Tibial nerve (tissue), 4 donors: ENCODE measurements around the gene SPINT3. TPM values are rescaled to one million over a fixed set of nuclear protein-coding genes. Genes with fewer than 3 reads are reported as not detected.

Source experiments
- DNase-seq, 2 donors: peaks; one replicate each; pipeline ENCODE4 v3.0.0-alpha.2; 2019; ENCODE audit warnings: low spot score in 2 of 2
- H3K27ac ChIP-seq, 4 donors: fragments of 200-600 bp; sonication (generic) in 3 of 4; one replicate each; pipeline ENCODE4 v1.5.1; 2017 to 2019; ENCODE audit warnings: mild to moderate bottlenecking in 1 of 4
- H3K27me3 ChIP-seq, 2 donors: fragments of 200-600 bp; sonication (generic) in 1 of 2; one replicate each; pipeline versions ENCODE4 v1.5.1 to v1.6.0; 2017 to 2019
- H3K36me3 ChIP-seq, 3 donors: fragments of 200-600 bp; sonication (generic); one replicate each; pipeline ENCODE4 v1.5.1; 2018 to 2019
- H3K4me1 ChIP-seq, 4 donors: fragments of 200-600 bp; sonication (generic) in 3 of 4; one replicate each; pipeline ENCODE4 v1.5.1; 2017 to 2019
- H3K4me3 ChIP-seq, 4 donors: fragments of 200-600 bp; sonication (generic) in 3 of 4; one replicate each; pipeline ENCODE4 v1.5.1; 2017 to 2019; ENCODE audit warnings: mild to moderate bottlenecking in 1 of 4, moderate library complexity in 1 of 4
- H3K9me3 ChIP-seq, 4 donors: fragments of 200-600 bp; sonication (generic) in 3 of 4; one replicate each; pipeline ENCODE4 v1.5.1; 2017 to 2019
- CTCF ChIP-seq, 5 experiments: fragments of 200-600 bp in 3 of 5; fragments of 450-650 bp in 2 of 5; sonication (generic) in 3 of 5; IDR thresholded peaks; one replicate each; pipeline ENCODE4 v1.5.1; 2016 to 2019; ENCODE audit warnings: antibody characterized with exemption in 5 of 5, mild to moderate bottlenecking in 3 of 5, moderate library complexity in 2 of 5
- EP300 ChIP-seq, 2 donors: sonication (generic); formaldehyde crosslinking; IDR thresholded peaks; one replicate each; pipeline ENCODE4 v1.6.1; 2017; ENCODE audit warnings: antibody characterized with exemption in 2 of 2, mild to moderate bottlenecking in 1 of 2
- POLR2A ChIP-seq, 2 donors: fragments of 450-650 bp; IDR thresholded peaks; one replicate each; pipeline ENCODE4 v1.6.1; 2017; ENCODE audit warnings: antibody characterized with exemption in 2 of 2, mild to moderate bottlenecking in 2 of 2, moderate library complexity in 2 of 2
- WGBS, 2 donors: methylation state at CpG; one replicate each; pipeline ENCODE4 v1.1.5; 2018; 5-methylcytosine and 5-hydroxymethylcytosine counted together
- total RNA-seq, 4 donors: library from RNA; depleted of rRNA; stranded (reverse); fragments of >200 nt; gene quantifications; one replicate each; pipeline ENCODE4 v1.1.0, GENCODE V29; 2016

The SPINT3 gene
- total RNA-seq, 4 donors from 2014 or later: not detected

DNA sequence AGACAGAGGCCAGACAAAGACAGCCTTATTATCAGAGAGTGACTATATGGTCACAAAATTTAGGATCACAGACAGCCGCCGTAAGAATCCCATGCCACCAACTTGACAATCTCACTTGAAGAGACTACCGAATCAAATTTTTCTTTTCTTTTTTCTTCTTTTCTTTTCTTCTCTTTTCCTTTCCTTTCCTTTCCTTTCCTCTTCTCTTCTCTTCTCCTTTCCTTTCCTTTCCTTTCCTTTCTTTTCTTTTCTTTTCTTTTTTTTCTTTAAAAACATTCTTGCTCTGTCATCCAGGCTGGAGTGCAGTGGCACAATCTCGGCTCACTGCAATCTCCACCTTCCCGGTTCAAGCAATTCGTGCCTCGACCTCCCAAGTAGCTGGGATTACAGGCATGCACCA is 33.0 kb upstream of the SPINT3 start:
- Histone ChIP-seq H3K36me3 (no peaks in the 10 kb centered on the region), H3K4me3 (no peak overlapping the region), H3K9me3 (no peaks in the 10 kb centered on the region), H3K4me1 (no peaks in the 10 kb centered on the region), H3K27me3 (no peaks in the 10 kb centered on the region), H3K27ac (no peak overlapping the region)
- no peak for DNase-seq
- no peak for TF ChIP-seq POLR2A (IDR thresholded peaks at IDR 0.05)
- no peak for TF ChIP-seq EP300 (IDR thresholded peaks at IDR 0.05)
- no peak for TF ChIP-seq CTCF (IDR thresholded peaks at IDR 0.05)
- 78 to 84% methylated on average over 7 of the region's 7 CpGs for WGBS, 2 donors

GRCh38 chr20:45547206-45547770 is 31.9 kb upstream of the SPINT3 start, which contains the start of gene EPPIN:
TSS of gene EPPIN (minus strand) at chr20:45547401. CDS start at chr20:45547357, 44 bp downstream.
- TF ChIP-seq CTCF (IDR thresholded peaks at IDR 0.05): no peak
- no peak for TF ChIP-seq EP300 (IDR thresholded peaks at IDR 0.05)
- TF ChIP-seq POLR2A (IDR thresholded peaks at IDR 0.05): no peak
- Histone ChIP-seq H3K9me3 (no peaks in the 10 kb centered on the region), H3K27me3 (no peaks in the 10 kb centered on the region), H3K4me1 (no peaks in the 10 kb centered on the region), H3K4me3 (no peak within 1 kb of the TSS), H3K27ac (no peak within 1 kb of the TSS), H3K36me3 (no peaks in the 10 kb centered on the region)
- no peak for DNase-seq
- 81 to 82% methylated on average over 6 of the region's 6 CpGs for WGBS, 2 donors

GRCh38 chr20:45545754-45546453 is 30.5 kb upstream of the SPINT3 start:
- TF ChIP-seq EP300 (IDR thresholded peaks at IDR 0.05) (no peak), CTCF (IDR thresholded peaks at IDR 0.05) (peak in 4 of 5 experiments; percentile 30 to 62 (median 34))
- DNase-seq: no peak
- Histone ChIP-seq H3K4me1 (no peaks in the 10 kb centered on the region), H3K36me3 (no peaks in the 10 kb centered on the region), H3K9me3 (no peaks in the 10 kb centered on the region), H3K4me3 (no peak overlapping the region), H3K27ac (no peak overlapping the region), H3K27me3 (no peaks in the 10 kb centered on the region)
- 8 to 11% methylated on average over 5 of the region's 5 CpGs for WGBS, 2 donors

- TF ChIP-seq CTCF (IDR thresholded peaks at IDR 0.05) (no peak), POLR2A (IDR thresholded peaks at IDR 0.05) (no peak), EP300 (IDR thresholded peaks at IDR 0.05) (no peak)
- WGBS, 2 donors: 76 to 78% methylated on average over 3 of the region's 3 CpGs
Observed at GRCh38 chr20:45545351-45545750, 29.9 kb upstream of the SPINT3 start.

GRCh38 chr20:45539382-45539781 is 24.0 kb upstream of the SPINT3 start, which contains the start of gene WFDC6:
TSS of gene WFDC6 (minus strand) at chr20:45539482. CDS start at chr20:45539407, 75 bp downstream.
- TF ChIP-seq CTCF (IDR thresholded peaks at IDR 0.05) (no peak), EP300 (IDR thresholded peaks at IDR 0.05) (no peak), POLR2A (IDR thresholded peaks at IDR 0.05) (no peak)
- DNase-seq: no peak
- H3K27ac ChIP-seq: no peak within 1 kb of the TSS
- H3K4me3 ChIP-seq: no peak within 1 kb of the TSS
- H3K4me1 ChIP-seq: no peaks in the 10 kb centered on the region
- H3K36me3 ChIP-seq: no peaks in the 10 kb centered on the region
- 72 to 88% methylated on average over 2 of the region's 2 CpGs for WGBS, 2 donors
- H3K9me3 ChIP-seq: no peaks in the 10 kb centered on the region
- H3K27me3 ChIP-seq: peaks cover 0 to 18% of the 10 kb centered on the region in 2 donors

More at GRCh38 chr20:45545351-45545750, 29.9 kb upstream of the SPINT3 start:
- Histone ChIP-seq H3K36me3 (no peaks in the 10 kb centered on the region), H3K9me3 (no peaks in the 10 kb centered on the region), H3K27ac (no peak overlapping the region), H3K4me3 (no peak overlapping the region), H3K27me3 (peaks cover 0 to 2% of the 10 kb centered on the region in 2 donors), H3K4me1 (no peaks in the 10 kb centered on the region)
- no peak for DNase-seq
